HG02943 (cell line): ENCODE data around the gene ANK3.
"Not testable (repeated sequence)": the region's sequence is repeated elsewhere in the genome, so short reads cannot be mapped to it uniquely, and the experiment has no call there.

Source experiments
- ATAC-seq: cut with Tn5 transposase; IDR thresholded peaks from one replicate; pipeline ENCODE4 v1.9.1; 2021; ENCODE audit warnings: mild to moderate bottlenecking, low read depth, moderate library complexity; ENCODE audit not compliant: unreplicated experiment

ANK3 gene

DNA sequence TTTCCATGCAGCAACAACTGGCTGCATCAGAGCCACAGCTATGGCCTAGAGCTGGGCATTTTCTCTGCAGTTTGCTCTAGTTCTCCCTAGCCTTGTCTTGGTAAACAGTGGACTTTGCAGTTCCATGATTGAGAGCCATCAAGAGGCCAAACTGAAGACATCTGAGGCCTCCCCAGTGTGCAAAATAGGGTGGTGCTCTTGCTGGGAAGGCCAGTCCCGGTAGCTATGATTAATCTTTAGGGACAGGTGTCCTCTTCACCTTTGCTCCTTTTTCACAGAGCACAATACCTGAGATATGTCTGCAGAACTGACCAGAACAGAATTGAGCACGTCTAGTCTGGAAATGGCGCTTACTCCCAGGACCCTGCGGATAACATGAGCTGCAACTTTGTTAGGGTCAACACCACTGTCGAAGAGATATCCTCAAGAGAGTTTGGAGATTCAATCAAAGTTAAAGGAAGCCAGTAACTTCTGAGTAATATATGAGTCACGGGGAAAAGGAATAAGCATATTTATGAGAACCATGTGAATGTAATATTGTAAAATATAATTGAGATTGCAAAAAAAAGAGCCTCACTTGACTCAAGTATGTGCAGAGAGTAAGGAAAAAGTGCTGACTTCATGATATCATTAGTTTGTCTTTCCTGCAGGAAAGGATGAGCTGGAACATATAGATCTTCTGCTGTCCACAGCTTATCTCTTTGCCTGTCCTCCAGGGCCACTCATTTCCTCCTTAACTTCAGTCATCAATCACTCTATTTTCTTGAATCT is 76.7 kb downstream of the ANK3 start:
- no peak for ATAC-seq

DNA sequence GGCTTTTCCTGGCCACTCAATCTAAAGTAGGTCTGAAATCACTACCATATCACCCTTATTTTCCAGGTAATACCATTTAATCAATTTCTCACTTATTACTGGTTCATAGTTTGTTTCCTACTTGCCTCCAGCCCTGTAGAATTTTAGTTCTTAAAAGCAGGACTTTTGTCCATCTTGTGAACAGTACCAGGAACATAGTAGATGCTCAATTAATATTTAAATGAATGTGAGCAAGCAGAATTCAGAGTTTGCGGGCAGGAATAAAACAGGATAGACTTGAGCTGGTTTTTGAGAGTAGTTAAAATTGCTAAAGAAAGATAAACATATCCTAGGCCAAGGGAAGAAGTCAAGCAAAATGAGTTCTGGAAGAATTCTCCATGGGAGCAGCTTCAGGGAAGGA is 77.9 kb downstream of the ANK3 start:
- ATAC-seq, result no peak

- ATAC-seq, result no peak
Measured at GRCh38 chr10:60310740-60311139, 78.9 kb downstream of the ANK3 start.

GRCh38 chr10:60309891-60310290 is 79.8 kb downstream of the ANK3 start:
- no peak for ATAC-seq

DNA sequence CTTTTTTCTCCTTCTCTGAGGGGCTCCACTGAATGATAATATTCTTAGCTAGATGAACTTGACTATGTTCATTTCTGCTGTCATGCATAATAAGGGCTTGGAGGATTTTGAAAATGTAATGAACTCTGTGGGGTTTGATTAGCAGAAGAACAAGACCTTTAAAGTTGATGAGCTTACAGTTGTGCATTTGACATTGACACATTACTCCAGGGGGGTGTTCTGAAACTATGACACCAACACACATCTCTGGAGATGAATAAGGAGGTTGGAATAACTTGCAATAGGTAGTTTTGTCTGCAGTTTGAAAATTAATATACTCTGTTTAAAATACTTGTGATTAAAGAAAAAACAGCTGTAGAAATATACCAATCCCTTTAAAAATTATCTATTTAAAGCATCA is 80.3 kb downstream of the ANK3 start:
- ATAC-seq, result no peak

DNA sequence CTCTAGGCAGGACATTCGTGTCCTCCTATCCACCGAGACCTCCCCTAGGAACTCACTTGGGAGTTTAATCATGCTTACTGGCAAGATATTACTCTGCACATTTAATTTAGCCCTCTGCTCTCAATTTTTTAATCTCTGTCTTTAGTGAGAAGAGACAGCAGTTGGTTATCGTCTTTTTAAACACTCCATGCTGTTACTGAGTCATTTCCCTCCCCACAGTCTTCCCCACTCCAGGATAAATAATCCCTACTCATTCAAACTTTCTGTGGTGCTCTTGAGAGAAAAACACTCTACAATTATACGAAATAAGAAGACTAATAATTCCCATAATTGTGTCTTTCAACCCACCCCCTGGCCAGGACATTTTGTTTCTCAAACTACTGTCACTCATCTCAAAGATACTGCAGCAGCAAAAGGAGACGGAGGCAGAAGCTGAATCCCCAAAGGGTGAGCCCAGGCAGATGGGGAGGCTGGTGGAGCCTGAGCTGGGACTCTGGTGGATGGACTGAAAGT is 84.2 kb downstream of the ANK3 start:
- ATAC-seq, result no peak

- no peak for ATAC-seq
Measured at GRCh38 chr10:60304829-60305379, 84.8 kb downstream of the ANK3 start.

GRCh38 chr10:60303778-60304177 is 85.9 kb downstream of the ANK3 start:
- no peak for ATAC-seq

DNA sequence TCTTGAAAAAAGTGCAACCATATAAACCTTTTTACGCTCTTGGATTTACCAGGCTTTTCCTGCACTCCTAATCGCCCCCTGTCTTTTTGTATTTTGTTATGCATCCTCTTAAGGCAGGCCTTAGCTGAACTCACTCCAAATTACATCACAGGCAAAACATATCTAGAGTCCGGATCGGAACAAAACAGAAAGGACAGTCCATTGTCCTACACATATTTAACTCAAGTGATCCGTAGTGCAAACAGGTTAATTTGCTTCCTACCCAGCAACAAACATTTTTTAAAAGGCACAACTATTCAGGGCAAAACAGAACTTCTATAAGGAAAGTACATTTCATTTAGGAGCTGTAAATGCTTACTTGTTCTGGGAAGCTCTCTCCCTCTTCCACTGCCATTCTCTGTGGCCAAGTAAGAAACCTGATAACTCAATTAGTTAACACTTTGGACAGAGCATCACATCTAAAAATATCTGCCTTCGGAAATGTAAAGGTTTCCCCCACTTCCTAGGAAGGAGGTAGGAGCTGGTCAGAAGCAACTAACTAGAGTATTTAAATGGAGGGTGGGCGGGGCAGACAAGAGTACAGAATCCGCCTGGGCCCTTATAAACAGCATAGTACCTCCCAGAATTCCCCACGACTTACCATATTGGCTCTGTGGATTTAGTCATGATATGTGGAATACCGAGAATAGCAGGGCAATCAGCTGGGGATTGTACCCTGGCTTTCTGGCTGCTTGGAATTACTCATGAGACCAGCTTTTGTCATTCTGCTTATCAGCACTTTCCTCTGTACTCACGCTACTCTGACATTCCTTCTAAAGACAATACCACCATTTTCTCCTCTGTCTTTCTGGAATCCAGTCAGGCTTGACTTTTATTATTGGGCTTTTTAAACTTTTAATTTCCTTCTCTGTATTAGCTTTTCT is 89.5 kb downstream of the ANK3 start:
- no peak for ATAC-seq

DNA sequence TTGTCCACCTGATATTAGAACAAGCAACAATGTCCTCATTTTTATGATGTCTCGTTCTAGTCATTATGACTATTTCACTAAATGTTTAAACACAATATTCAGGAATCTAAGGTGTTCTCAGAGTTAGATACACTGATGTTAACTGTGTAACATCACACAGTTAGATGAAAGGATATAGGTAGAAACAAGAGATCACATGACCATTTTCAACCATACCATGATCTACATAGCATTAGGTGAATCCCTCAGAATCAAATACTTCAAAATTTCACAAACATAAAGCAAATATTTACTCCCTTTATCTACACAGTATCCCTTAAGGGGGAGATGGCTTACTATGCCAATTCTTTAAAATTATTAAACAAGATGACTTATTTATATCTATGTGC is 90.3 kb downstream of the ANK3 start:
- no peak for ATAC-seq

DNA sequence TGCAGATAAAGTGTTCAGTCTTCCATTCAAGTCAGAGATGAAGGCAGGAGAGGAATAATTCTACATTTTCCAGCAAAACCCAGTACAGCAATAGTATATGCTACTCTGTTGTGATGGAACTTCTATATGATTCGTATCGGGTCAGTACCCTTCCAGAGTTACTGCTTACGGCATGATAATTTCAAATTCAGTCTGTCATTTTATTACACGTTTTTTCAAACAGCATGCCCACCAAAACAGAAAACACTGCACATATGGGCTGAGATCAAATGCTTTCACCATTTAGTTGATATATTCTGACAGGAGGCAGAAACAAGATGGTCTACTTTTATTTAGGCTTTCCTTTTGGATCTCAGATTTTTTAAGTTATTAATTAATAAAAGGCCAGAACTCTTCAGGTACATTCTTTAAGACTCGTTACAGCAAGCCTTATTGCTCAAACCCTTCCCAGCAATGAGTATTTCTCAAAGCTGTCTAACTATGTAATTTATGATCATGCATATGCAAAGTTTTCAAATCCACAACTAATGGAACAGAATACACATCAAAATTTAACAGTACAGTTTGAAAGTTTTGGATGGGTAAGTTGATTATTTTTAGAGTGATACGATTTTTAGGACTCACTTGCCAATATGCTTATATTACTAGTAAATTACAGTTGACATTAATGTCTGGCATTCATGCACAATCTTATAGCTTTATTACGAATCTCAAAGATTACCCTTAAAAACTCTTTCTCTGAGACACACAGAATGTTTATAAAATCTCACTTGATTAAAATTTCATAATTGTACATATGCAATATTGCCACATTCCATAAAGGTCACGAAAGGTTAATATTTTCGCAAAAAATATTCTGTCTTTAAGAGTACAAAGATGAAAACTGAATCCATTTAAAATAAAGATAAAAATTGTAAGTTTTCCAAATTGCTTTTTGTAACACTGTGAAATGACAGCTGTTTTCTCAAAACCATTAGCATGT is 91.0 kb downstream of the ANK3 start:
- ATAC-seq, result no peak

GRCh38 chr10:60296073-60296472 is 93.6 kb downstream of the ANK3 start:
- no peak for ATAC-seq

- no peak for ATAC-seq
Measured at GRCh38 chr10:60295028-60295937, 94.4 kb downstream of the ANK3 start.

DNA sequence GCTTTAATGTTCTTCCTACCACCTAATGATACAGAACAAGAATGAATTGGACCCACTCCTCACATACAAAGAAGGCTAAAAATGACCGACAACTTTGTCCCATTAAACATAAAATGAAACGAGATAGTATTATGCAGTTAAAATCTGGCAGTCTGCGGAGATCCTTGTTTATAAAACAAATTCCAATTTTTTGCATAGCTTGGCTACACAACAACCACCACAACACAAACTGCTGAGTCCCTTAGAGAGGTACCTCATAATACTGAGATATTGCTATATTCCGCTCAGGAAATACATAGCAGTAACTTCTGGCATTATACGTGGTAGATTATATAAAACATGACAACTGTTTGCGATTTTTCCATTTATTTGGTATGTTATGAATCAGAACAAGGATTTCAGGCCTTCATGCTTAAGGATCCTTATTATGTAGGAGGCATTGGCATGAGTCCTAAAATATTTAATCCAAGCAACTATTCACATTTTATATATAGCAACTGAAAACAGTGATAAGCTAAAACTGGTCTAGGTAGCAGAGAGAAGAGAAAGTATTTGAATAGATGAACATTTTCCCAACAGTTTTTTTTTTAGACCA is 96.0 kb downstream of the ANK3 start:
- no peak for ATAC-seq

DNA sequence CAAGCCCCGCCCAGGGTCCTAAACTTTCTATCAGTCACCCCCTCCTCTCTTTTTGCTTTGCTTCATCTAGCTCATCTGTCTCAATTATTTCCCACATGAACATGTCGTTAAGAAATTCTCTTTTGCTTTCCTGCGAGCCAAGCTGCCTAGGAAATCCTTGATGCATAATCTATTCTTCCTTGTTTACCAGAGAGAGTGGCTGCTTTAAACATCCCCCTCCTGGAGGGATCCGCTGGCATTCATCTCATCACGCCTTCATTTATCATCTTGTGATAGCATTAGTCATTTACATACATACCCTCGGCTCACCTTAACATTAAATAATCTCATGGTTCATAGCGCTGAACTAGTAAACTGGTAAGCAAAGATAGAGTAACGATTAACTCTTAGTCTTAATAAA is 96.7 kb downstream of the ANK3 start:
- no peak for ATAC-seq

DNA sequence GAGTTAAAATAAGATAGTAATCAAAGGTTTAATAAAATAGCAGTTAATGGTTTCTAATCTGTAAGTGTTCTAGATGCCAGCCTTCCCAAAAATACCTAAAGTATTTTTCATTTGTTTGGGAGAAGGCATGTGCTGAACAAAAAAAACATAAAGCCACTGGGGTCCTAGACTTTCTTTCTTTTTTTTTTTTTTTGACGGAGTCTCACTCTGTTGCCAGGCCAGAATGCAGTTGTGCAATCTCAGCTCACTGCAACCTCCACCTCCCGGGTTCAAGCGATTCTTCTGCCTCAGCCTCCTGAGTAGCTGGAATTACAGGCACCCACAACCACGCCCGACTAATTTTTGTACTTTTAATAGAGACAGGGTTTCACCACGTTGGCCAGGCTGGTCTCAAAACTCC is 97.1 kb downstream of the ANK3 start:
- ATAC-seq, result not testable (repeated sequence)

GRCh38 chr10:60291344-60291930 is 98.2 kb downstream of the ANK3 start:
- no peak for ATAC-seq

DNA sequence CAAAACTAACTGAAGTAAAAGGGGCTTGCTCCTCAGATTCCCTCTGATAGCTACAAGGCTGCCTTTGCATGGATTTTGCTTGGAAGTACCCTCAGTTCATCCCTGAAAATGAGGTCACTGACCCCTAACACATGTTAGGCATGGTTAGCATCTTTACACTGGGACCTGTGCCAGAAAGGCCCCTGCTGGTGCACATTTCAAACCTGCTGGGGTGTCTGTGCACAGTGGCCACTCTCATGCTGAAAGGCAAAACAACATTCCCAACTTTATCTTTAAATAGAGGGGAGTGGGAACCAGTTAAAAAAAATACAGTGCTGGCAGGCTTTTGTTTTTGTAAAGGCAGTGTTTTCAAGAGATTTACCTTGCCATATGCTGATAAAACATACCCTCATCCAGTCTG is 99.1 kb downstream of the ANK3 start:
- no peak for ATAC-seq
